Esophagus (tissue), 2 donors: ENCODE measurements around the gene CDK18. TPM values are rescaled to one million over a fixed set of nuclear protein-coding genes. Genes with fewer than 3 reads are reported as not detected.

Experiments
- H3K27ac ChIP-seq, 2 donors: one replicate each; pipeline ENCODE4 v1.5.1; 2013; ENCODE audit warnings: low read depth in 2 of 2, mild to moderate bottlenecking in 2 of 2, inconsistent platforms in 1 of 2, low read length in 1 of 2, moderate library complexity in 1 of 2
- H3K27me3 ChIP-seq, 2 donors: one replicate each; pipeline ENCODE4 v1.6.1; 2013; ENCODE audit warnings: low read length in 2 of 2, control low read depth in 1 of 2, mild to moderate bottlenecking in 1 of 2; ENCODE audit not compliant: insufficient read depth in 2 of 2, control insufficient read depth in 1 of 2
- H3K36me3 ChIP-seq, 2 donors: one replicate each; pipeline ENCODE4 v1.6.1; 2013; ENCODE audit warnings: low read length in 1 of 2; ENCODE audit not compliant: control insufficient read depth in 2 of 2, insufficient read depth in 2 of 2
- H3K4me1 ChIP-seq, 2 donors: one replicate each; pipeline ENCODE4 v1.6.1; 2013; ENCODE audit warnings: low read length in 1 of 2; ENCODE audit not compliant: control insufficient read depth in 2 of 2, insufficient read depth in 2 of 2
- H3K4me3 ChIP-seq, 2 donors: one replicate each; pipeline ENCODE4 v1.5.1; 2013; ENCODE audit warnings: low read length in 2 of 2, mild to moderate bottlenecking in 2 of 2, low read depth in 1 of 2, moderate library complexity in 1 of 2
- H3K9me3 ChIP-seq, 2 donors: one replicate each; pipeline ENCODE4 v1.6.1; 2013; ENCODE audit warnings: mild to moderate bottlenecking in 2 of 2, low read depth in 1 of 2, low read length in 1 of 2, moderate library complexity in 1 of 2; ENCODE audit not compliant: control insufficient read depth in 2 of 2, insufficient read depth in 1 of 2
- WGBS, 2 donors: extraction: QIAGEN DNeasy Blood & Tissue Kit; methylation state at CpG; one replicate each; pipeline ENCODE4 v1.1.7; 2013; 5-methylcytosine and 5-hydroxymethylcytosine counted together
- polyA plus RNA-seq, 2 donors: library from polyadenylated mRNA; stranded (reverse); fragments of 200-250 nt; gene quantifications; one replicate each; pipeline ENCODE4 v1.2.3, GENCODE V29; 2013
- donor health status: healthy with polysubstance abuse.
- donor health status: Bipolar disorder and iron deficiency.

CDK18 gene
- polyA plus RNA-seq, 2 donors = 3.5 to 9.0 TPM

- no peak overlapping the region for H3K4me3 ChIP-seq
- no peaks in the 10 kb centered on the region for H3K27me3 ChIP-seq
- 86 to 88% methylated on average over 7 of the region's 7 CpGs for WGBS, 2 donors
- no peaks in the 10 kb centered on the region for H3K9me3 ChIP-seq
- H3K4me1 ChIP-seq = peaks cover 0 to 6% of the 10 kb centered on the region in 2 donors
- H3K27ac ChIP-seq = no peak overlapping the region
- peaks cover 2 to 3% of the 10 kb centered on the region in 2 donors for H3K36me3 ChIP-seq
Observed at GRCh38 chr1:205534444-205534985, 30.0 kb downstream of the CDK18 start.

- WGBS, 2 donors = 74 to 83% methylated on average over 5 of the region's 5 CpGs
- no peak overlapping the region for H3K27ac ChIP-seq
- peaks cover 0 to 6% of the 10 kb centered on the region in 2 donors for H3K4me1 ChIP-seq
- H3K27me3 ChIP-seq = no peaks in the 10 kb centered on the region
- no peaks in the 10 kb centered on the region for H3K9me3 ChIP-seq
- H3K4me3 ChIP-seq = no peak overlapping the region
- H3K36me3 ChIP-seq = peaks cover 2 to 3% of the 10 kb centered on the region in 2 donors
Observed at GRCh38 chr1:205535096-205535495, 30.6 kb downstream of the CDK18 start.

- Histone ChIP-seq H3K27me3 (no peaks in the 10 kb centered on the region), H3K9me3 (no peaks in the 10 kb centered on the region), H3K4me3 (no peak overlapping the region), H3K4me1 (peaks cover 0 to 6% of the 10 kb centered on the region in 2 donors), H3K36me3 (peaks cover 2 to 3% of the 10 kb centered on the region in 2 donors), H3K27ac (no peak overlapping the region)
- WGBS, 2 donors = 80 to 81% methylated on average over 11 of the region's 11 CpGs
Observed at GRCh38 chr1:205535866-205536758, 31.6 kb downstream of the CDK18 start.

GRCh38 chr1:205536759-205537361, 32.4 kb downstream of the CDK18 start:
- Histone ChIP-seq H3K36me3 (peaks cover 2 to 3% of the 10 kb centered on the region in 2 donors), H3K27ac (no peak overlapping the region), H3K9me3 (no peaks in the 10 kb centered on the region), H3K27me3 (no peaks in the 10 kb centered on the region), H3K4me1 (peaks cover 0 to 6% of the 10 kb centered on the region in 2 donors), H3K4me3 (no peak overlapping the region)
- 45 to 47% methylated on average over 8 to 9 of the region's 9 CpGs for WGBS, 2 donors

GRCh38 chr1:205537386-205538018, 33.0 kb downstream of the CDK18 start:
- Histone ChIP-seq H3K9me3 (no peaks in the 10 kb centered on the region), H3K4me1 (peaks cover 0 to 6% of the 10 kb centered on the region in 2 donors), H3K36me3 (peaks cover 0 to 2% of the 10 kb centered on the region in 2 donors), H3K4me3 (no peak overlapping the region), H3K27ac (no peak overlapping the region), H3K27me3 (no peaks in the 10 kb centered on the region)
- 89 to 90% methylated on average over 10 of the region's 10 CpGs for WGBS, 2 donors

GRCh38 chr1:205538235-205538840, 33.9 kb downstream of the CDK18 start:
- Histone ChIP-seq H3K27ac (no peak overlapping the region), H3K4me1 (peaks cover 0 to 5% of the 10 kb centered on the region in 2 donors), H3K4me3 (no peak overlapping the region), H3K36me3 (no peaks in the 10 kb centered on the region), H3K9me3 (no peaks in the 10 kb centered on the region), H3K27me3 (no peaks in the 10 kb centered on the region)
- 63 to 71% methylated on average over 5 of the region's 5 CpGs for WGBS, 2 donors

- no peak overlapping the region for H3K4me3 ChIP-seq
- H3K27ac ChIP-seq = peak overlapping the region in 1 of 2 donors; percentile 44
- no peaks in the 10 kb centered on the region for H3K36me3 ChIP-seq
- H3K27me3 ChIP-seq = no peaks in the 10 kb centered on the region
- H3K4me1 ChIP-seq = peaks cover 0 to 5% of the 10 kb centered on the region in 2 donors
- H3K9me3 ChIP-seq = no peaks in the 10 kb centered on the region
- WGBS, 2 donors = 80% methylated on average over 6 of the region's 6 CpGs
Observed at GRCh38 chr1:205541161-205541886, 36.9 kb downstream of the CDK18 start.

GRCh38 chr1:205542367-205542766, 37.9 kb downstream of the CDK18 start:
- 50 to 66% methylated on average over 11 of the region's 11 CpGs for WGBS, 2 donors

More at GRCh38 chr1:205542367-205542766, 37.9 kb downstream of the CDK18 start:
- Histone ChIP-seq H3K36me3 (no peaks in the 10 kb centered on the region), H3K27me3 (no peaks in the 10 kb centered on the region), H3K27ac (peak overlapping the region; percentile 28 to 45), H3K9me3 (no peaks in the 10 kb centered on the region), H3K4me3 (no peak overlapping the region), H3K4me1 (peaks cover 0 to 2% of the 10 kb centered on the region in 2 donors)
